HepG2 (cell line): ENCODE measurements around the gene PRPS1L1. TPM values are rescaled to one million over a fixed set of nuclear protein-coding genes. Genes with fewer than 3 reads are reported as not detected.

Experiments
- ATAC-seq: fragments of 200-7000 bp; cut with Tn5 transposase; 3 replicates; pipeline ENCODE4 v1.9.1; 2020; ENCODE audit warnings: mild to moderate bottlenecking, moderate library complexity
- BruUV-seq: library from RNA; stranded (reverse); fragments of 400-500 nt; replicated peaks from 2 replicates; lab custom pipeline; 2021; lab: Mats Ljungman, UMichigan
- CTCF ChIA-PET: fragments of 300-600 bp; formaldehyde crosslinking; extraction: SDS; loops from one replicate; lab custom pipeline; 2021; ENCODE audit warnings: low total read pairs, inconsistent platforms, low intra/inter-chr PET ratio; lab: Yijun Ruan, JAX
- POLR2A ChIA-PET: fragments of 350-600 bp; sonication (Branson Sonifier 250); formaldehyde crosslinking; loops from one replicate; lab custom pipeline; 2020; ENCODE audit warnings: antibody characterized with exemption, inconsistent platforms; lab: Yijun Ruan, JAX
- DNase-seq: peaks from one replicate; pipeline ENCODE4 v3.0.0-alpha.2; 2015; ENCODE audit warnings: low spot score
- FAIRE-seq: peaks from 3 replicates; lab custom pipeline; 2011; peaks lifted over from hg19 to GRCh38; lab: Jason Lieb, UNC
- H2AFZ ChIP-seq: one replicate; pipeline ENCODE4 v1.6.1; 2011; ENCODE audit warnings: low read length, inconsistent platforms
- H3K27ac ChIP-seq: fragments of 300-600 bp; 3 replicates; pipeline ENCODE4 v1.8.0; 2011; ENCODE audit warnings: mixed run types, mild to moderate bottlenecking, mixed read lengths, low read length, inconsistent platforms; ENCODE audit not compliant: insufficient read depth; ENCODE audit errors: extremely low read length
- H3K27me3 ChIP-seq, 2 experiments: fragments of 200-600 bp in 1 of 2; 2 replicates in 1 of 2; 3 replicates in 1 of 2; pipeline versions ENCODE4 v1.6.0 to v1.8.0; 2011; ENCODE audit warnings: low read length in 2 of 2, mild to moderate bottlenecking in 2 of 2, moderate library complexity in 2 of 2, inconsistent platforms in 1 of 2; ENCODE audit not compliant: insufficient read depth in 2 of 2, control insufficient read depth in 1 of 2
- H3K36me3 ChIP-seq, 2 experiments: fragments of 200-600 bp in 1 of 2; replicated peaks in 1 of 2; 2 replicates in 1 of 2; 3 replicates in 1 of 2; pipeline versions ENCODE4 v1.5.1 to v1.8.0; 2011; ENCODE audit warnings: low read length in 2 of 2, inconsistent platforms in 1 of 2; ENCODE audit not compliant: insufficient read depth in 2 of 2, control insufficient read depth in 1 of 2
- H3K4me1 ChIP-seq: 2 replicates; pipeline ENCODE4 v1.5.1; 2012; ENCODE audit warnings: low read length, inconsistent platforms; ENCODE audit not compliant: insufficient read depth
- H3K4me2 ChIP-seq: 2 replicates; pipeline ENCODE4 v1.6.0; 2011; ENCODE audit warnings: low read depth, low read length, inconsistent platforms
- H3K4me3 ChIP-seq, 3 experiments: fragments of 200-600 bp in 1 of 3; sonication (generic), shearing (Covaris generic) in 1 of 3; replicated peaks in 1 of 3; 2 replicates each; pipeline ENCODE4 v1.5.1; 2011 to 2016; ENCODE audit warnings: low read length in 3 of 3, inconsistent platforms in 2 of 3, low read depth in 2 of 3, mild to moderate bottlenecking in 2 of 3, control low read depth in 1 of 3, mixed read lengths in 1 of 3; ENCODE audit not compliant: insufficient read depth in 1 of 3
- H3K79me2 ChIP-seq: one replicate; pipeline ENCODE4 v1.6.1; 2011; ENCODE audit warnings: low read length, inconsistent platforms; ENCODE audit not compliant: insufficient read depth
- H3K9ac ChIP-seq: 2 replicates; pipeline ENCODE4 v1.6.0; 2011; ENCODE audit warnings: mild to moderate bottlenecking, low read depth, low read length, inconsistent platforms; ENCODE audit not compliant: insufficient read depth
- H3K9me3 ChIP-seq: 2 replicates; pipeline ENCODE4 v1.5.1; 2012; ENCODE audit warnings: mild to moderate bottlenecking, low read length
- H4K20me1 ChIP-seq: 2 replicates; pipeline ENCODE4 v1.6.0; 2011; ENCODE audit warnings: inconsistent platforms, mild to moderate bottlenecking, low read length, moderate library complexity; ENCODE audit not compliant: insufficient read depth
- HMGA1 ChIP-seq: sonication (generic); formaldehyde crosslinking; conservative IDR thresholded peaks from 2 replicates; pipeline ENCODE4 v1.4.0; 2020; ENCODE audit warnings: missing genetic modification reagents
- MAFF ChIP-seq: IDR thresholded peaks from 2 replicates; pipeline ENCODE4 v1.6.1; 2011; ENCODE audit warnings: low read depth, low read length, improper control_type of control experiment
- MAFK ChIP-seq, 2 experiments: IDR thresholded peaks in 1 of 2; conservative IDR thresholded peaks in 1 of 2; 2 replicates each; pipeline ENCODE4 v1.6.1; 2011; ENCODE audit warnings: improper control_type of control experiment in 2 of 2, low read length in 2 of 2
- MBD4 ChIP-seq: IDR thresholded peaks from 2 replicates; pipeline ENCODE4 v1.6.1; 2012; ENCODE audit warnings: low read length, inconsistent platforms, borderline replicate concordance
- NFYC ChIP-seq: IDR thresholded peaks from 2 replicates; pipeline ENCODE4 v1.6.1; 2016; ENCODE audit warnings: missing genetic modification reagents, missing compliant biosample characterization
- SALL1 ChIP-seq: sonication (generic); formaldehyde crosslinking; IDR thresholded peaks from 2 replicates; pipeline ENCODE4 v1.8.0; 2022; ENCODE audit warnings: mild to moderate bottlenecking, missing genetic modification reagents
- TAF1 ChIP-seq: sonication (generic); formaldehyde crosslinking; IDR thresholded peaks from 2 replicates; pipeline ENCODE4 v1.4.0; 2020; ENCODE audit warnings: missing genetic modification reagents
- ZFP36L2 ChIP-seq: sonication (generic); formaldehyde crosslinking; IDR thresholded peaks from 2 replicates; pipeline ENCODE4 v1.4.0; 2020; ENCODE audit warnings: missing genetic modification reagents
- ZNF205 ChIP-seq: IDR thresholded peaks from 2 replicates; pipeline ENCODE4 v1.6.1; 2018; ENCODE audit warnings: missing biosample characterization, missing genetic modification reagents
- ZNF234 ChIP-seq: sonication (generic); formaldehyde crosslinking; conservative IDR thresholded peaks from 2 replicates; pipeline ENCODE4 v1.5.1; 2020; ENCODE audit warnings: mild to moderate bottlenecking, missing genetic modification reagents
- ZNF235 ChIP-seq: sonication (generic); formaldehyde crosslinking; IDR thresholded peaks from 2 replicates; pipeline ENCODE4 v1.8.1; 2023; ENCODE audit warnings: mild to moderate bottlenecking, missing genetic modification reagents, borderline replicate concordance
- ZNF446 ChIP-seq: sonication (generic); formaldehyde crosslinking; IDR thresholded peaks from 2 replicates; pipeline ENCODE4 v1.5.0; 2020; ENCODE audit warnings: mild to moderate bottlenecking, missing genetic modification reagents
- WGBS: methylation state at CpG from one replicate; pipeline ENCODE4 v1.1.6; 2017; ENCODE audit warnings: low lambda C conversion rate; 5-methylcytosine and 5-hydroxymethylcytosine counted together
- in situ Hi-C: cut with HindIII; loops from 2 replicates; pipeline ENCODE4 v1.10.0; 2017; ENCODE audit warnings: low pct_unique_long_range_greater_than_20kb; ENCODE audit not compliant: extremely low pct_ligation_motif_present
- intact Hi-C: fragments of 100-400 bp; cut with micrococcal nuclease; formaldehyde crosslinking; loops from one replicate; pipeline ENCODE4 v1.10.0; 2022; ENCODE audit not compliant: unreplicated experiment
- polyA plus RNA-seq, 8 experiments: library from polyadenylated mRNA; depleted of rRNA in 3 of 8; stranded (reverse) in 7 of 8; unstranded in 1 of 8; fragments of >200 nt; fragmentation: Illumina TruSeq in 4 of 8; extraction: Trizol in 4 of 8; gene quantifications; 2 replicates each; pipeline versions ENCODE4 v1.2.1 to v1.2.3, GENCODE V29; 2011 to 2016; ENCODE audit warnings: low read depth in 4 of 8, missing spikeins in 1 of 8, mixed read lengths in 1 of 8; ENCODE audit not compliant: insufficient read depth in 1 of 8
- total RNA-seq, 5 experiments: library from RNA; depleted of rRNA; stranded (reverse); fragments of >200 nt; fragmentation: Illumina TruSeq; extraction: Trizol; gene quantifications; 2 replicates each; pipeline ENCODE4 v1.2.3, GENCODE V29; 2016; ENCODE audit warnings: low read depth in 1 of 5
- TF ChIP-seq, protein P1 (sequence below): fragments of 450-650 bp; IDR thresholded peaks from 2 replicates; pipeline ENCODE4 v1.6.1; 2016
- TF ChIP-seq, protein P2 (sequence below): sonication (generic); formaldehyde crosslinking; IDR thresholded peaks from 2 replicates; pipeline ENCODE4 v1.5.0; 2020; ENCODE audit warnings: mild to moderate bottlenecking, missing genetic modification reagents

The PRPS1L1 gene
- total and polyA plus RNA-seq, 2 of the 13 experiments (the other 11 are each of a cell fraction or from before 2014, with no cell fraction given) = not detected

- no peaks in the 10 kb centered on the region for H4K20me1 ChIP-seq
- no peak overlapping the region for H2AFZ ChIP-seq
- intact Hi-C loops = no loop called here
- no peaks in the 10 kb centered on the region for H3K79me2 ChIP-seq
- no peak overlapping the region for H3K27ac ChIP-seq
- ChIA-PET POLR2A (no interaction called here), CTCF (no interaction called here)
- H3K4me2 ChIP-seq = no peak overlapping the region
- TF ChIP-seq ZNF205 (no peak), MAFK (conservative IDR thresholded peaks at IDR 0.05 in 1 of 2, IDR thresholded peaks at IDR 0.05 in 1 of 2; ENCODE audit: low read length in 2 of 2) (peak; percentile 89 to 93), ZNF446 (CRISPR knock-in tag) (no peak), ZFP36L2 (CRISPR knock-in tag) (no peak), MAFF (peak; percentile 87), TAF1 (CRISPR knock-in tag) (no peak), HMGA1 (CRISPR knock-in tag) (no peak), NFYC (no peak), MBD4 (no peak)
- no peak for FAIRE-seq
- ATAC-seq = no peak
- DNase-seq = no peak
- no peak overlapping the region for H3K4me3 ChIP-seq
- WGBS = 42% methylated on average over 9 of the region's 9 CpGs
- no peak overlapping the region for H3K9ac ChIP-seq
- no TSS peak for BruUV-seq
- in situ Hi-C loops = no loop called here
- H3K9me3 ChIP-seq = no peaks in the 10 kb centered on the region
- H3K36me3 ChIP-seq = no peaks in the 10 kb centered on the region
- no peaks in the 10 kb centered on the region for H3K4me1 ChIP-seq
- H3K27me3 ChIP-seq = no peaks in the 10 kb centered on the region; a peak in 1 of 5 replicates
These were observed 10.8 kb downstream of the PRPS1L1 start for GRCh38 chr7:18016547-18017444.

DNA sequence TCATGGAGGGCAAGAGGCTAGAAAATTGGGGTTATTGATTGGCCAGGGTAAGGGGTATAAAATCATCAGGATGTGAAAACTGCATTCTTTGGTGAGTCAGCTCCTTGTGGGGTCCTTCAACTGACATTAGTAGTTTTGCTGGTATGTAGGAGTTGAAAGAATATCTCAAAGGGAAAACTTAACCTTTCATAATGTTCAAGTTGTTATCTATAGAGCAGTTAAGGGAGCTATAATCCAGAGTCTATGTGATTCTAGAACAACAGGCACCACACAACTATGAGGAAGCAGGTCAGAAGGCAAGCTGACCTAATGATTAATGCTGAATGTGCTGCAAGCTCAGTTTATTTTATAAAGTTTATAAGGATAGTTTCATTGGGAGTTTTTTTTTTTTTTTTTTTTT is 13.7 kb downstream of the PRPS1L1 start:
- Histone ChIP-seq H3K79me2 (no peaks in the 10 kb centered on the region), H3K9me3 (no peaks in the 10 kb centered on the region), H3K4me2 (no peak overlapping the region), H3K27me3 (no peaks in the 10 kb centered on the region; a peak in 1 of 5 replicates), H3K4me3 (no peak overlapping the region), H3K36me3 (no peaks in the 10 kb centered on the region), H3K9ac (no peak overlapping the region), H3K4me1 (no peaks in the 10 kb centered on the region), H4K20me1 (no peaks in the 10 kb centered on the region), H2AFZ (no peak overlapping the region), H3K27ac (no peak overlapping the region)
- ChIA-PET POLR2A (no interaction called here), CTCF (no interaction called here)
- no peak for FAIRE-seq
- intact Hi-C loops (no loop called here), in situ Hi-C loops (no loop called here)
- no TSS peak for BruUV-seq
- DNase-seq = no peak
- no peak for ATAC-seq
- TF ChIP-seq SALL1 (no peak), ZNF234 (CRISPR knock-in tag) (no peak), ZNF235 (CRISPR knock-in tag) (no peak)
- TF ChIP-seq, protein P1, sequence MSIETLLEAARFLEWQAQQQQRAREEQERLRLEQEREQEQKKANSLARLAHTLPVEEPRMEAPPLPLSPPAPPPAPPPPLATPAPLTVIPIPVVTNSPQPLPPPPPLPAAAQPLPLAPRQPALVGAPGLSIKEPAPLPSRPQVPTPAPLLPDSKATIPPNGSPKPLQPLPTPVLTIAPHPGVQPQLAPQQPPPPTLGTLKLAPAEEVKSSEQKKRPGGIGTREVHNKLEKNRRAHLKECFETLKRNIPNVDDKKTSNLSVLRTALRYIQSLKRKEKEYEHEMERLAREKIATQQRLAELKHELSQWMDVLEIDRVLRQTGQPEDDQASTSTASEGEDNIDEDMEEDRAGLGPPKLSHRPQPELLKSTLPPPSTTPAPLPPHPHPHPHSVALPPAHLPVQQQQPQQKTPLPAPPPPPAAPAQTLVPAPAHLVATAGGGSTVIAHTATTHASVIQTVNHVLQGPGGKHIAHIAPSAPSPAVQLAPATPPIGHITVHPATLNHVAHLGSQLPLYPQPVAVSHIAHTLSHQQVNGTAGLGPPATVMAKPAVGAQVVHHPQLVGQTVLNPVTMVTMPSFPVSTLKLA = no peak
- TF ChIP-seq, protein P2, sequence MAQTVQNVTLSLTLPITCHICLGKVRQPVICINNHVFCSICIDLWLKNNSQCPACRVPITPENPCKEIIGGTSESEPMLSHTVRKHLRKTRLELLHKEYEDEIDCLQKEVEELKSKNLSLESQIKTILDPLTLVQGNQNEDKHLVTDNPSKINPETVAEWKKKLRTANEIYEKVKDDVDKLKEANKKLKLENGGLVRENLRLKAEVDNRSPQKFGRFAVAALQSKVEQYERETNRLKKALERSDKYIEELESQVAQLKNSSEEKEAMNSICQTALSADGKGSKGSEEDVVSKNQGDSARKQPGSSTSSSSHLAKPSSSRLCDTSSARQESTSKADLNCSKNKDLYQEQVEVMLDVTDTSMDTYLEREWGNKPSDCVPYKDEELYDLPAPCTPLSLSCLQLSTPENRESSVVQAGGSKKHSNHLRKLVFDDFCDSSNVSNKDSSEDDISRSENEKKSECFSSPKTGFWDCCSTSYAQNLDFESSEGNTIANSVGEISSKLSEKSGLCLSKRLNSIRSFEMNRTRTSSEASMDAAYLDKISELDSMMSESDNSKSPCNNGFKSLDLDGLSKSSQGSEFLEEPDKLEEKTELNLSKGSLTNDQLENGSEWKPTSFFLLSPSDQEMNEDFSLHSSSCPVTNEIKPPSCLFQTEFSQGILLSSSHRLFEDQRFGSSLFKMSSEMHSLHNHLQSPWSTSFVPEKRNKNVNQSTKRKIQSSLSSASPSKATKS = no peak
